Suprapubic skin (tissue), 4 donors: ENCODE measurements around the gene ARHGAP19. TPM values are rescaled to one million over a fixed set of nuclear protein-coding genes. Genes with fewer than 3 reads are reported as not detected.

Source experiments
- DNase-seq, 2 donors: peaks; one replicate each; pipeline ENCODE4 v3.0.0-alpha.2; 2019; ENCODE audit warnings: low spot score in 2 of 2
- H3K27ac ChIP-seq: fragments of 200-600 bp; sonication (generic); one replicate; pipeline ENCODE4 v1.5.1; 2019
- H3K27me3 ChIP-seq: fragments of 200-600 bp; sonication (generic); one replicate; pipeline ENCODE4 v1.5.1; 2019
- H3K36me3 ChIP-seq: fragments of 200-600 bp; sonication (generic); one replicate; pipeline ENCODE4 v1.5.1; 2019
- H3K4me1 ChIP-seq: fragments of 200-600 bp; sonication (generic); one replicate; pipeline ENCODE4 v1.5.1; 2019
- H3K4me3 ChIP-seq: fragments of 200-600 bp; sonication (generic); one replicate; pipeline ENCODE4 v1.5.1; 2019; ENCODE audit warnings: mild to moderate bottlenecking
- H3K9me3 ChIP-seq: fragments of 200-600 bp; sonication (generic); one replicate; pipeline ENCODE4 v1.5.1; 2019
- EP300 ChIP-seq: sonication (generic); formaldehyde crosslinking; IDR thresholded peaks from one replicate; pipeline ENCODE4 v1.6.1; 2017; ENCODE audit warnings: antibody characterized with exemption
- POLR2A ChIP-seq, 2 donors: fragments of 450-650 bp; IDR thresholded peaks; one replicate each; pipeline ENCODE4 v1.6.1; 2017; ENCODE audit warnings: antibody characterized with exemption in 2 of 2, mild to moderate bottlenecking in 2 of 2, moderate library complexity in 2 of 2
- POLR2AphosphoS5 ChIP-seq, 3 donors: sonication (generic); formaldehyde crosslinking; IDR thresholded peaks; one replicate each; pipeline ENCODE4 v1.6.1; 2017; ENCODE audit warnings: antibody characterized with exemption in 3 of 3
- WGBS: methylation state at CpG from one replicate; pipeline ENCODE4 v1.1.5; 2018; 5-methylcytosine and 5-hydroxymethylcytosine counted together
- total RNA-seq, 4 donors: library from RNA; depleted of rRNA; stranded (reverse); fragments of >200 nt; gene quantifications; one replicate each; pipeline ENCODE4 v1.1.0, GENCODE V29; 2016
- TF ChIP-seq, protein P1 (sequence below), 2 donors: fragments of 200-600 bp in 1 of 2; fragments of 450-650 bp in 1 of 2; sonication (generic) in 1 of 2; IDR thresholded peaks; one replicate each; pipeline ENCODE4 v1.5.1; 2016 to 2019; ENCODE audit warnings: antibody characterized with exemption in 2 of 2, mild to moderate bottlenecking in 1 of 2, moderate library complexity in 1 of 2

ARHGAP19 gene
- total RNA-seq, 4 donors from 2014 or later: 8.0 to 12.8 (median 11.2) TPM

DNA sequence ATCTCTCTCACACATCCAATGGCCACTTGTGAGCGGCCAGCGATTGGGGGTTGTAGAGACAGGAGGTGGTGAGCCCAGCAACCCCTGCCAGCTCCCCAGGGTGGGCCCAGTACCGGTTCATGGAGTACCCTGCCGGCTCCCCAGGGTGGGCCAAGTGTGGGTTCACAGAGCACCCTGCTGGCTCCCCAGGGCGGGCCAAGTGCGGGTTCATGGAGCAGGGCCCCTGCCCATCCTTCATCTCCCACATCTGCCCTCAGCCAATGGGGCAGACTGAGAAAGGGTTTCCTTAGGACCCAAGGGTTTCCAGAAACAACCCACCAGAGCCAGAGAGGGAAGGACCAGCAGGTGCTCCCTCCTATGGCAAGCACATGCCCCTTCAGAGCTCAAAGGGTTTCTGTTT, 85.3 kb downstream of the ARHGAP19 start:
- TF ChIP-seq POLR2AphosphoS5 (IDR thresholded peaks at IDR 0.05): no peak
- TF ChIP-seq POLR2A (IDR thresholded peaks at IDR 0.05): no peak
- no peak for TF ChIP-seq EP300
- TF ChIP-seq, protein P1, sequence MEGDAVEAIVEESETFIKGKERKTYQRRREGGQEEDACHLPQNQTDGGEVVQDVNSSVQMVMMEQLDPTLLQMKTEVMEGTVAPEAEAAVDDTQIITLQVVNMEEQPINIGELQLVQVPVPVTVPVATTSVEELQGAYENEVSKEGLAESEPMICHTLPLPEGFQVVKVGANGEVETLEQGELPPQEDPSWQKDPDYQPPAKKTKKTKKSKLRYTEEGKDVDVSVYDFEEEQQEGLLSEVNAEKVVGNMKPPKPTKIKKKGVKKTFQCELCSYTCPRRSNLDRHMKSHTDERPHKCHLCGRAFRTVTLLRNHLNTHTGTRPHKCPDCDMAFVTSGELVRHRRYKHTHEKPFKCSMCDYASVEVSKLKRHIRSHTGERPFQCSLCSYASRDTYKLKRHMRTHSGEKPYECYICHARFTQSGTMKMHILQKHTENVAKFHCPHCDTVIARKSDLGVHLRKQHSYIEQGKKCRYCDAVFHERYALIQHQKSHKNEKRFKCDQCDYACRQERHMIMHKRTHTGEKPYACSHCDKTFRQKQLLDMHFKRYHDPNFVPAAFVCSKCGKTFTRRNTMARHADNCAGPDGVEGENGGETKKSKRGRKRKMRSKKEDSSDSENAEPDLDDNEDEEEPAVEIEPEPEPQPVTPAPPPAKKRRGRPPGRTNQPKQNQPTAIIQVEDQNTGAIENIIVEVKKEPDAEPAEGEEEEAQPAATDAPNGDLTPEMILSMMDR (IDR thresholded peaks at IDR 0.05): no peak
- Histone ChIP-seq H3K36me3 (no peaks in the 10 kb centered on the region), H3K27me3 (peaks cover 14% of the 10 kb centered on the region), H3K4me3 (no peak overlapping the region), H3K9me3 (no peaks in the 10 kb centered on the region), H3K27ac (no peak overlapping the region), H3K4me1 (no peaks in the 10 kb centered on the region)
- no peak for DNase-seq
- WGBS: 50% methylated on average over 2 of the region's 6 CpGs

DNA sequence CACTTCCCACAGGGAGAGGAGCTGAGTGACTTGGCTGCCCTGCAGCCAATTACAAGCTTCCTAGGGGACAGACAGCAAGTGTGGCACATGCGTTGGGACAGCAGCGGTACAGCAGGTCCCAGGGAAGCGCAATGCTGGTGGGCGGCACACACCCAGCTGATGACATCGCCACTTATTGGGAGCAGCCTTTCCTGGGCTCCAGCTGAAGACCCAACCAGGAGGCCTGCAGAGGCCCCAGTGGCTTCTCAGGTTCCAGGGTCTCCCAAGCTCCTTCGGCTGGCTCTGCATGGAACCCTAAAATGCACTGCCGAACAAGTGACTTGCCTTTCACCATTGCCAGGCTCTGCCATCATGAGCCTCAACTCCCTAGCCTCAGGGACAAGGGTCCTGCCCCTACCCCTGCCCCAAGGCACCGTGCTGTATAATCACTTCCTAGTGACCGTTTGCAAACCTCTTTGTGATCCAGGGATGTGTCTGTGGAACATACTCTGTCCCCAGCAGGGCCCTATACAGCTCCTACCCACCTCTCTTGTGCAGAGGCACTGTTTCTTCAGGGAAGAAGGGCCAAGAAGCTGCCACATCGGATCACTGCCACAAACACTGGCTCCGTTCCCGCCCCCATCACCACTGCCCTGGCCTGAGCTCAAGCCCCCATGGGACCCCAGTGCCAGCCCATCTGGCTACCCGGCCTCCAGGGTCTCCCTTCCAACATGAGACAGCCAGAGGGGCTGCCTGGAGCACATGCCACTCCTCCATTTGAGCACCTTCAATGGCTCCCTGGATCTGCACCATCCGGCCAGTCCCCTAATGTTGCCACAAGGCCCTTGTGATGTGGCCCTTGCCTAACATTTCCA, 87.4 kb downstream of the ARHGAP19 start:
- WGBS: 93% methylated on average over 10 of the region's 14 CpGs
- no peaks in the 10 kb centered on the region for H3K36me3 ChIP-seq
- TF ChIP-seq EP300 (no peak), POLR2AphosphoS5 (IDR thresholded peaks at IDR 0.05) (no peak), POLR2A (IDR thresholded peaks at IDR 0.05) (no peak)
- TF ChIP-seq, protein P1 (IDR thresholded peaks at IDR 0.05): no peak
- no peaks in the 10 kb centered on the region for H3K4me1 ChIP-seq
- H3K9me3 ChIP-seq: no peaks in the 10 kb centered on the region
- peak in 1 of 2 donors; percentile 55 for DNase-seq
- no peak overlapping the region for H3K4me3 ChIP-seq
- H3K27ac ChIP-seq: no peak overlapping the region
- peaks cover 27% of the 10 kb centered on the region for H3K27me3 ChIP-seq

DNA sequence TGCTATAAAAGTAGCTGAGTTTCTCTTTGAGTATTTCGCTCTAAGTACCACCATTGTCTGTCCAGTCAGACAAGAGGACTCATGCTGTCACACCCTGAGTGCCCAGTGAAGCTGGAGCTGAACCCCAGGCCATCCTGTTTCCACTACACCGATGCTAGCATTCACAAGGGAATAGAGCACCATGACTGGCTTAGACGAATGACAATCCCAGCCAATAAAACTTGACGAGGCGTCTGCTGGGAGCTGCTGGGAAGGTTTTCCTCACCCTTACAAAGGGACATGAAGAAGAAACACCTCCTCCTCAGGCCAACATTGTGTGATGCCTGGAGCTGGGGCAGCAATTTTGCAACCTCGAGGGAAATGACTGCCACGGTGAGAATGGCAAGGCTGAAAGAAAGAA, 89.2 kb downstream of the ARHGAP19 start:
- no peaks in the 10 kb centered on the region for H3K4me1 ChIP-seq
- WGBS: 92% methylated on average over 7 of the region's 7 CpGs
- no peak overlapping the region for H3K4me3 ChIP-seq
- peak in 1 of 2 donors; percentile 21 for DNase-seq
- peaks cover 36% of the 10 kb centered on the region for H3K27me3 ChIP-seq
- no peak overlapping the region for H3K27ac ChIP-seq
- no peaks in the 10 kb centered on the region for H3K36me3 ChIP-seq
- TF ChIP-seq POLR2AphosphoS5 (IDR thresholded peaks at IDR 0.05) (no peak), EP300 (no peak), POLR2A (IDR thresholded peaks at IDR 0.05) (no peak)
- TF ChIP-seq, protein P1 (IDR thresholded peaks at IDR 0.05): no peak
- no peaks in the 10 kb centered on the region for H3K9me3 ChIP-seq

DNA sequence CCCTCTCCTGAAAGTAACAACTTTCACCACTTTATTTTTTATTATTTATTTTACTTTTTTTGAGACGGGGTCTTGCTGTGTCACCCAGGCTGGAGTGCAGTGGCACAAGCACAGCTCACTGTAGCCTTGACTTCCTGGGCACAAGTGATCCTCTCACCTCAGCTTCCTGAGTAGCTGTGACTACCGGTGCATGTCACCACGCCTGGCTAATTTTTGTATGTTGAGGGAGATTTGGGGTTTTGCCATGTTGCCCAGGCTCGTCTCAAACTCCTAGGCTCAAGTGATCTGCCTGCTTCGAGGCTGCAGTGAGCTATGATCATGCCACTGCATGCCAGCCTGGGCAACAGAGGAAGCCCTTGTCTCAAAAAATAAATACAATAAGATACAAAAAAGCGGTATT, 91.8 kb downstream of the ARHGAP19 start:
- Histone ChIP-seq H3K4me1 (peaks cover 9% of the 10 kb centered on the region), H3K9me3 (no peaks in the 10 kb centered on the region), H3K27me3 (peaks cover 49% of the 10 kb centered on the region), H3K4me3 (no peak overlapping the region), H3K27ac (no peak overlapping the region), H3K36me3 (no peaks in the 10 kb centered on the region)
- WGBS: 51% methylated on average over 6 of the region's 6 CpGs
- no peak for TF ChIP-seq POLR2AphosphoS5 (IDR thresholded peaks at IDR 0.05)
- TF ChIP-seq POLR2A (IDR thresholded peaks at IDR 0.05): no peak
- no peak for TF ChIP-seq EP300
- TF ChIP-seq, protein P1 (IDR thresholded peaks at IDR 0.05): no peak
- peak in 1 of 2 donors; percentile 13 for DNase-seq

DNA sequence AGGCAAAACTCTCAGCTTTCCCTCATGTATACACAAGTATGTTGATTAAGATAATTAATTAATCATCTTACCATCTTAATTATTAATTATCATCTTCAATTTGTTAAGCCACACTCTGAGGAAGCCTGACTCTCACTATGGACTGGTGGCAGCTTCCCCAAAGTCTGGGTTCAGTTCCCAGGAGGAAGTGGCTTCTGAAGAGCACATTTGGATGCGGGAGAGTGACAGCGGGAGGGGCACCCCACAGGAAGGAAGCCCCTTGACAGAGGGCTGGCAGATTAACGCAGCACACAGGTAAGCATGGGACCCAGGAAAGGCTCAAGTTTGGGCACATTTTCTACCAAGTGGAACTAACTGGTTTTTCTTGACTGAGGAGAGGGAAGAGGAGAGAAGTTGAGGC, 93.3 kb downstream of the ARHGAP19 start:
- H3K4me1 ChIP-seq: peaks cover 9% of the 10 kb centered on the region
- H3K36me3 ChIP-seq: no peaks in the 10 kb centered on the region
- WGBS: 52% methylated on average over 3 of the region's 3 CpGs
- no peak overlapping the region for H3K27ac ChIP-seq
- TF ChIP-seq EP300 (no peak), POLR2A (IDR thresholded peaks at IDR 0.05) (no peak)
- H3K4me3 ChIP-seq: no peak overlapping the region
- H3K9me3 ChIP-seq: no peaks in the 10 kb centered on the region
- DNase-seq: no peak
- H3K27me3 ChIP-seq: peaks cover 54% of the 10 kb centered on the region
